ENCODE data around the gene DCAF12.

DCAF12 gene

GRCh38 chr9:34087370-34087769 lies 39.1 kb downstream of the DCAF12 start:
- Histone ChIP-seq H3K4me3 (ENCODE audit: low read depth, low read length) (no peak overlapping the region), H3K27ac (no peak overlapping the region), H3K27me3 (replicated peaks) (no peaks in the 10 kb centered on the region), H3K36me3 (replicated peaks) (peaks cover 24% of the 10 kb centered on the region)
- no peak for TF ChIP-seq CTCF (IDR thresholded peaks at IDR 0.05; ENCODE audit: low read depth, low read length, missing control alignments)
- DNase-seq: no peak
- in situ Hi-C loops (cut with HindIII; ENCODE audit: low pct_ligation_motif_present, low sequenced_read_pairs): no loop called here

GRCh38 chr9:34086864-34087263 lies 39.6 kb downstream of the DCAF12 start:
- DNase-seq: no peak
- TF ChIP-seq CTCF (IDR thresholded peaks at IDR 0.05; ENCODE audit: low read depth, low read length, missing control alignments): no peak
- H3K27ac ChIP-seq: no peak overlapping the region
- H3K36me3 ChIP-seq (replicated peaks): peaks cover 21% of the 10 kb centered on the region
- no peak overlapping the region for H3K4me3 ChIP-seq (ENCODE audit: low read depth, low read length)
- no peaks in the 10 kb centered on the region for H3K27me3 ChIP-seq (replicated peaks)
- in situ Hi-C loops (cut with HindIII; ENCODE audit: low pct_ligation_motif_present, low sequenced_read_pairs): no loop called here

GRCh38 chr9:34085581-34086500 lies 40.7 kb downstream of the DCAF12 start:
- Histone ChIP-seq H3K4me3 (ENCODE audit: low read depth, low read length) (no peak overlapping the region), H3K27ac (no peak overlapping the region), H3K36me3 (replicated peaks) (peaks cover 19% of the 10 kb centered on the region), H3K27me3 (replicated peaks) (no peaks in the 10 kb centered on the region)
- in situ Hi-C loops (cut with HindIII; ENCODE audit: low pct_ligation_motif_present, low sequenced_read_pairs): no loop called here
- TF ChIP-seq CTCF (IDR thresholded peaks at IDR 0.05; ENCODE audit: low read depth, low read length, missing control alignments): no peak
- no peak for DNase-seq

GRCh38 chr9:34084562-34084961 lies 41.9 kb downstream of the DCAF12 start:
- in situ Hi-C loops (cut with HindIII; ENCODE audit: low pct_ligation_motif_present, low sequenced_read_pairs): no loop called here
- no peak for DNase-seq
- Histone ChIP-seq H3K36me3 (replicated peaks) (peaks cover 19% of the 10 kb centered on the region), H3K27ac (no peak overlapping the region), H3K27me3 (replicated peaks) (no peaks in the 10 kb centered on the region), H3K4me3 (ENCODE audit: low read depth, low read length) (no peak overlapping the region)
- no peak for TF ChIP-seq CTCF (IDR thresholded peaks at IDR 0.05; ENCODE audit: low read depth, low read length, missing control alignments)

- DNase-seq: peak; percentile 85
- in situ Hi-C loops (cut with HindIII; ENCODE audit: low pct_ligation_motif_present, low sequenced_read_pairs): no loop called here
- H3K27me3 ChIP-seq (replicated peaks): no peaks in the 10 kb centered on the region
- TF ChIP-seq CTCF (IDR thresholded peaks at IDR 0.05; ENCODE audit: low read depth, low read length, missing control alignments): no peak
- H3K27ac ChIP-seq: no peak overlapping the region
- no peaks in the 10 kb centered on the region for H3K36me3 ChIP-seq (replicated peaks)
- no peak overlapping the region for H3K4me3 ChIP-seq (ENCODE audit: low read depth, low read length)
These were observed 47.3 kb downstream of the DCAF12 start for GRCh38 chr9:34079181-34079580.
